WI38 (cell line): Measurements from ENCODE around the gene C11orf52.

Source experiments
- H3K4me3 ChIP-seq: 2 replicates; pipeline ENCODE4 v1.5.1; 2011; ENCODE audit warnings: low read depth, mild to moderate bottlenecking, control low read depth, low read length
- TF ChIP-seq, protein P1 (sequence below): IDR thresholded peaks from 2 replicates; pipeline ENCODE4 v1.5.1; 2012; ENCODE audit warnings: low read depth, mild to moderate bottlenecking, control low read depth, low read length

The C11orf52 gene, protein sequence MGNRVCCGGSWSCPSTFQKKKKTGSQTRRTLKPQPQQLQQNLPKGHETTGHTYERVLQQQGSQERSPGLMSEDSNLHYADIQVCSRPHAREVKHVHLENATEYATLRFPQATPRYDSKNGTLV

DNA sequence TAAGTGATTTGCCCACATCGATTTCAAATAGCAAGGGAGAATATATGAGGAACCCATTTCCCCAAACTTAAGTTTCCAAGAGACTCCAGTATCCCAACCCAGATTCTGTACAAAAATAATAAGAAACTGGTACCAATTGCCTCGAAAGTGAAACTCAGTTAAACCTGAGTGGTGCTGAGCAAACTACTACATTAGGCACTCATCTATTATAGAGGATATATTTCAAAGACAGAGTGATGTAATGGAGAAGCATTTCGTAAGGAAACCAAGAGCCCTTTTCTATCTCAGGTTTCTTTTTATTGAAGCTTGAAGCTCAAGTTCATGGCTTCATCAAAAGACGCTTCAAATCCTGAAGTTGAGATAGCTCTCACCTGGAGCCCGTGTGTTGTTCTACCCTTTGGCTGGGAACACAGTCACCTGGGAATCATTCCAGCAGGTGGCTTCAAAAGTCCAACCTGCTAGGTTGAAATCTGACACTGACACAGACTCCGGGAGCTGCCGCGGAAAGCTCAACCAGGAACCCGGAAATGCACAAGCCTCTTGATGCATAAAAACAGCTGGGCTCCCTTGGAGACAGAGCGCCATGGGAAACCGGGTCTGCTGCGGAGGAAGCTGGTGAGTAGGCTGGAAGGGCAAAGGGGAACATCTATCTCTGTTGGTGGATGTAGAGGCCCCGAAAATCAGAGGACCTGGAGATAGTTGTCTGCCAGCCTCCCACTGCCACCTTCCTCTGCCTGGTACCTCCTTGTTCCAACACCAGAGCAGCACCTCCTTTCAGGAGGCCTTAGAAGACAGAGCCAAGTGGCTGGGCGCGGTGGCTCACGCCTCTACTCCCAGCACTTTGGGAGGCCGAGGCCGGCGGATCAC, at the start of gene C11orf52:
C11orf52 (plus strand) TSS at position 524 of the 867 bp plus-strand sequence; CDS start at position 584, 60 bp downstream.
- H3K4me3 ChIP-seq, result no peak within 1 kb of the TSS
- TF ChIP-seq, protein P1, sequence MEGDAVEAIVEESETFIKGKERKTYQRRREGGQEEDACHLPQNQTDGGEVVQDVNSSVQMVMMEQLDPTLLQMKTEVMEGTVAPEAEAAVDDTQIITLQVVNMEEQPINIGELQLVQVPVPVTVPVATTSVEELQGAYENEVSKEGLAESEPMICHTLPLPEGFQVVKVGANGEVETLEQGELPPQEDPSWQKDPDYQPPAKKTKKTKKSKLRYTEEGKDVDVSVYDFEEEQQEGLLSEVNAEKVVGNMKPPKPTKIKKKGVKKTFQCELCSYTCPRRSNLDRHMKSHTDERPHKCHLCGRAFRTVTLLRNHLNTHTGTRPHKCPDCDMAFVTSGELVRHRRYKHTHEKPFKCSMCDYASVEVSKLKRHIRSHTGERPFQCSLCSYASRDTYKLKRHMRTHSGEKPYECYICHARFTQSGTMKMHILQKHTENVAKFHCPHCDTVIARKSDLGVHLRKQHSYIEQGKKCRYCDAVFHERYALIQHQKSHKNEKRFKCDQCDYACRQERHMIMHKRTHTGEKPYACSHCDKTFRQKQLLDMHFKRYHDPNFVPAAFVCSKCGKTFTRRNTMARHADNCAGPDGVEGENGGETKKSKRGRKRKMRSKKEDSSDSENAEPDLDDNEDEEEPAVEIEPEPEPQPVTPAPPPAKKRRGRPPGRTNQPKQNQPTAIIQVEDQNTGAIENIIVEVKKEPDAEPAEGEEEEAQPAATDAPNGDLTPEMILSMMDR, result no peak

DNA sequence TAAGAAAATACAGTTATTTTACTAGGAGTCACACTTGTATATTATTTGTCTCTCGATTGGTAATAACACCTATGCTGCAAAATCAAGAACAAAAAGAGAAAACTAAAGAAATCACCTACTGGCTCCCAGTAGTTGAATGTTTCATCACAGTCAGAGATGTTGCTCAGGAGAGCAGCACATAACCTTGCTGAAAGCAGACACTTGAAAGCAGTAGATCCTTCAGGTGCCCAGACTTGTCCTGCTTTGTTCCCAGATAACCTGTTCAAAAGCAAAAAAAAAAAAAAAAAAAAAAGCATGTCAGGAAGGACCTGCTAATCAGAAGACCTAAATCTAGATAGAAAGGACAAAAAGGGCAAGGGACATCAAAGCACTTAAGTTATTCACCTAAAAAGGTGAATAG, 48.6 kb upstream of the C11orf52 start:
- TF ChIP-seq, protein P1, result no peak
- H3K4me3 ChIP-seq, result no peak overlapping the region

DNA sequence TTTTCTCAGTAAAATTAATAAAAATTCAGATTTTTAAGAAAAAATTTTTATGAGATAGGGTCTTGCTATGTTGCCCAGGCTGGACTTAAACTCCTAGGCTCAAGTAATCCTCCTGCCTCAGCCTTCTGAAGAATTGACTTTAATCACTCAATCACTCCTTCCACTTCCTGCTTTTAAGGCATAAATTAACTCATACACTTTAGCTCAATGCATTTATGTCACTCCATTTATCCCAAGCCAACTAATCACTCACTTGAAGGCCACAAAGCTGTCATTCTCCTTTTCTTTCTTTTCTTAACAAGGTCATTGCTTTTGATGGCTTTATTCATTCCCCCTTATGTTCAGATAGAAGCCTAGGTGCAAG, 48.2 kb upstream of the C11orf52 start:
- peak overlapping the region; percentile 87 for H3K4me3 ChIP-seq
- TF ChIP-seq, protein P1, result no peak

DNA sequence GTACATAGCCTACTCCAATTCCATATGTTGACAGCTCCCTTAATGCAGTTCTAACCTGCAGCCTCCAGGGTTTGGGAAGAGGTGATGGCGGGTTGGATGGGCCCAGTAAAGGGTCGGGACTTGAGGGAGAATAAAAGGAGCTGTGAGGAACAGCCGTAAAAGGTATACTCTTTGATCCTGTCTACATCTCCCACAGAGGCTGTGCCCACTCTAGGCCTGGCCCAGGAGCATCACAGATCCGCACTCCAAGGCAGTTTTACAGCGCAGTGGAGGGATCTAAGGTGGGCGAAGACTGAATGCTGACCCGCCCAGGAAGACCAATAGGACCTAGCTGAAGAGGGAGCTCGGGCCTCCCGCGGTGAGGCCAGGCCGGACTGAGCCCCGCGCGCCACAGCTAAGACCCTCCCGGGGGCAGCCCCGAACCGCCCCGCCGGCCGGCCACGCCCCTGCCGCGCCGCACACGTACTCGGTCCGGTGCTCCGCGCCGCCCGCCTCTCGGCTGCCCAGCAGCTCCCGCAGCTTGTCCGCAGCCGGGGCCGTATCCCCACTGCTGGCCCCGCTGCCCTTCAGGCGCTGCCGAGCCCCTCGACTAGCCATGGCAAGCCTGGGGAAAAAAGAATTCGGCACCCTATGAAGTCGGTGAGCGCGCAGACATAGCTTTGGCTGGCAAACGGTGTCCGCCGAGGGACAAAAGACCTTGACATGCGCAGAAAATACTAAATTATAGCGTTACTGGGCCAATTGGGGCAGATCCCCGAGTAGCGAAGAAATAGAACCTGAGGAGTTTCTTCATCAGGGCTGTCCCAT, 47.6 kb upstream of the C11orf52 start, which contains the start of gene ALG9:
ALG9 (minus strand) TSS at position 696 of the 807 bp plus-strand sequence; CDS start at position 597, 99 bp downstream.
- TF ChIP-seq, protein P1, result 0 out of 2 replicates have a peak, but pooled peaks have one; percentile 6
- peak within 1 kb of the TSS; percentile 87 for H3K4me3 ChIP-seq

DNA sequence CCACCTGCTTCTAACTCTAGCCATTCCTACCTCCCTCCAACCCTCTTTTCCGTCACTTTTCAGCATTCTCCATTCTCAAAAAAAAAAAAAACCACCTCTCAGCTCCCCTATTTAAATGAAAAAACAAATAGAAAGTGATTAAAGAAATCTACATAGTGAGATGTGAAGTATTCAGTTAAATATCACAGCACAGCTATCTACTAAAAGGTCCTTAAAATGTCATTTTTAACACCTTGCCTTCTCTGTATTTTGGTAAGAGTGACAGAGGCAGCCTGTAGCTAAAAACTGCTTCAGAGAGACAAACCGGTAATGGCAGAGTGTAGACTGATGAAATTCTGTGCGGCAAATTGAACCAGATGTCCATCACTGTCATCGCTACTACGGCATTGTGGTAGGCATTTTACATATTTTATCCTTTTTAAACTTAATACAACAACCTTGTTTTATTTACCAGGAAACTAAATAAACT, 47.0 kb upstream of the C11orf52 start:
- TF ChIP-seq, protein P1, result no peak
- peak overlapping the region; percentile 87 for H3K4me3 ChIP-seq

DNA sequence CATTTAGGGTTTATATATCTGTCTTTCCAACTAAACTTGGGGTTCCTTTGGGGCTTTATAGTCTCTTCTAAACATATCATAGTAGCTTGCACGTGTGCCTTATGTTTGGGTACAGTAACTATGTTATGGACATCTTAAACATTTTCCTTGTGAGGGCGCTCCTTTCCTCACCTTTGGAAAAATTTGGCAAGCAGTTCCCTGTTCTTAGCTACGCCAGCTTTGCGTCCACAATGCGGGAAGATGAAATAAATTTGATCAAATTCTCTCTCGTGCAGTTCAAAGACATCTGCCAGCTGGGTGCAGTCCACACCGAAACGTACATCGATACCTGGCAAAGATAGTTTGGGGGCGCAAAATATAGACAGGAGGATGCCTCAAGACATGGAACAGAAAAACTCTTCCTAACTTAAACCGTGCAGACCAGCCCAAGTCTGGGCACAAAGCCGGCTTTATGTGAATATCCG, 40.3 kb upstream of the C11orf52 start:
- TF ChIP-seq, protein P1, result no peak
- peak overlapping the region; percentile 80 for H3K4me3 ChIP-seq
